NCI-H1105 (cell line): ENCODE measurements around the gene ZC3H6.
"Not testable (repeated sequence)": the region's sequence is repeated elsewhere in the genome, so short reads cannot be mapped to it uniquely, and the experiment has no call there.

Experiments
- DNase-seq: peaks from one replicate; lab custom pipeline; 2025; lab: John Stamatoyannopoulos, UW

Gene ZC3H6

DNA sequence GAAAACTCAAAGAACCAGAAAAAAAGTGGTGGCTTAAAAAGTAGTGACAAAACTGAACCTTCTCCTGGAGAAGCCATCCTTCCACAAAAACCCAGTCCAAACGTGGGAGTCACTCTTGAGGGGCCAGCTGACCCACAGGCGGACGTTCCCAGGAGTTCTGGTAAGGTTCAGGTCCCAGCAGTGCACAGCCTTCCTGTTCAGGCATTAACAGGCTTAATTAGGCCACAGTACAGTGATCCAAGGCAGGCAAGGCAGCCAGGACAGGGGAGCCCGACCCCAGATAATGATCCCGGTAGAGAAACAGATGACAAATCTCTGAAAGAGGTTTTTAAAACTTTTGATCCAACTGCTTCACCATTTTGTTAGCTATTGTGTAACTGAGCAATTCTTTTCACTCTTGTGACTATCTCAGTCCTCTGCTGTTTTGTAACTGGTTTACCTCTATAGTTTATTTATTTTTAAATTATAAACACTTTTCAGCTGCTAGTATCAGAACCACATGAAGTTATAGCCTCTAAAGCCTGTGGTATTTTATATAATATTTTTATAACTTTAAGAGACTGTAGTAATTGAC is 56.8 kb downstream of the ZC3H6 start:
- no peak for DNase-seq

DNA sequence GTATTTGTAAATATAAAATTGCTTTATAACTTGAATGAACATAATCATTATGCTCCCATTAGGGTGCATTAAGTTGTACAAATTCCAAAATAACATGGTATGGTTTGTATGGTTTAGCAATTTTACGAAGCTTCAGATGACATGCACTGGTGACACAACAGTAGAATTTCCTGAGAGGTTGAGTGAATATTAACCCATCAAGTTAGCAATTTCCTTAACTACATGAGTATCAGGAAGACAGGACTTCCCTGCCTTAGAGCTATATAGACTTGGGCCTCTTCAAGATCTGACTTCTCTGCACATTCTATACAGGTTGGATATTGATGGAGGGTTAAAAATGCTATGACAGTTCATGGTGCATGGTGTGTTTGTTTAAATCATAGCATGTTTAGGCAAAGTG is 60.2 kb downstream of the ZC3H6 start:
- DNase-seq = no peak

DNA sequence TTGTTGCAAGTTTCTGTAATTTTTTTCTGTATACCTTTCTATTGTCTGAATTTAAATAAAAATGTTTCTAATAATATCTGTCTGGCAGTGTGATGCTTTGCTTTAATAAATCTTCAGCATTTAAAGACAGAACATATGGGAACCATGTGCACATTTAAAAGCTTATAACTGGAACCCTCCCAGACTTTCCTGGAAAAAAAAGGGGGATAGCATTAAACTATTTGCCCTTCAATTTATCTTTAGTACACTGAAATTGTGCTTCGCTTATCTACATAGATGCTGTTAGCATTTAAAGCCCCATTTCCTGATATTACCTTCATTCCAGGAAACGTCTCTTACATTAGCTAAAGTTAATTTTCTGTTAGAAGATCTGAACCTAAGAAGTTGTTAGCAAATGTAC is 64.6 kb downstream of the ZC3H6 start:
- DNase-seq = no peak

DNA sequence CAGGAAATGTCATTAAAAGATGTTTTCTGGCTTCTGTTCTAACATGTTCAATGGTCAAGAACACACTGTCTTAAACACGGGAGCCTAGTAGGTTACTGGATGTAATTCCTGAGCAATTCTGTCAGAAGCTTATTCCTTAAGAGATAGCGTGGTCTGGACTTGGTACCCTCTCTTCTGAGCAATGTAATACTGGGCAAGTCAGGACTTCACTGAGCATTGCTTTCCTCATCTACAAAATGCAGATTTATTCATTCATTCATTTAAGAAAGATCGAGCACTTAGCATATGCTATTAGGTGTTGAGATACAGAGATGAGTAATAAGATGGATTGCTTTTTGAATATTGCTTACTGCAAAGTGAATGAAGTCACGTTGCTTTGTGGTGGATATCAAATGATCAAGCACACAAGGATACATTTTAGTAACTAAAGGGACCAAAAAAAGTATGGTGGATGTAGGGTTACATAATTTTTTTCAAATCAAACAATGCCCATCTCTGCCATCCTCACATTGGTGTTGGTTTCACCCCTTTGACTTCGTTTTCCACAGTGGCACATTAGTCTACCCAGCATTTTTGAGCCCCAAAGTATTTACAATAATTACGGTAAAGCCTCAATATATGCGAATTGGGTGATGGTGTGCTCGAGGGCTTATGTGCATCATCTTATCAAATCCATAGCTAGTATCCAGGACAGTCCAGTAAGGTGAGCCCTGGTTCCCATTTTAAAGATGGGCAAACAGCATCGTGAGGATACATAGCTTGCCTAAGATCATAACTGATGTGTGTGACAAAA is 65.3 kb downstream of the ZC3H6 start:
- no peak for DNase-seq

DNA sequence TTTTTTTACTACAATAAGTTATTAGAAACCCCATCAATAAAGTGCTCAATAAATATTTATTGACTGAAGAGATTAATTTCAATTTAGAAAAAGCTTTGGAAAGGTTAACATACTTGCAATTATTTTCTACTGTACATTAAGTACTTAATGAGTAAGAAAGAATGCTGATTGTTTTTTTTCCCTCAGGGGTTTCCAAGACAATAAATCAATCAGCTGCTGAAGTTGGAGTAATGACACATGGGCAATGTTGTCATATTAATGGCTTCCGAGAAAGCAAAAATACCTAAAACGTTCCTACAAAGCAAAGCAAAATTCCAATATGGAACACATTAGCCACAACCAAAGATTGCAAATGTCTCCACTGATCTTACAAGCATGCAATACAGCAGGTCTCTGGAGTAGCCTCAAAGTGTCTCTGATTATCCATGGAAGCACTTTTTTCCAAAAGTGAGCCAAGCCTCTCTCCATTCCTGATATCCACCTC is 66.7 kb downstream of the ZC3H6 start:
- DNase-seq = no peak

DNA sequence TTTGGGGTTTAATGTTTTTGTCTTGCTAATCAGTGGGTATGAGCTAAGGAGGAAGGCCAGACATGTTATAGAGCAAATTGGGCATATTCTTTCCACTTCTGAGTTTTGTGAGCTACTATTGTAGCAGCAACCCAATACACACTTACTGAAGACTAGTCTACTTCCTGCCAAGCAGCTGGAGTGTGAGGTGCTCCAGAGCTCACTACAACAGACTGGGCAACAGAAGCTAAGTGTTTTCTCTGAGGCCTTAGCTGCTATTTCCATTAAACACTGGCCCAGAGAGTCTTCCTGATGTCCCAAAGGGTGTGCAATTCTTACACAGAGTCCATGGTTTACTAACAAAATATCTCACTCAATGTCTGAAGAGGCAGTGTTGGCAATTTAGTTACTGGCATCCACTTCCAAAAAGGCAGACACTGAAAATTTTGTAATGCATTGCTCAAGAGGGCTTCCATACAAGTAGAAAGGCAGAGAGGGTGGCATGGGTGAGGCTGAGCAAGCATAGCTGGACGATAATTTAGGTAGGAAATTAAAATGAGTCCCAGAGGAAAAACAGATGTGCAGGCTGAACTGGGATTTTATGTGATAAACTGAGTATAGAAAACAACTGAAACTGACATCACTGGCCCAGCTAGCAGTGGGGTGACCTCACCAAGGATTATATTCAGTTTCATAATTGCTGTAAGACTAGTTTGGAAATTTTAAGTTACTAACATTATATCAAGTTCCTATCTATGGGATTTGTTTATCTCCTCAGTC is 68.6 kb downstream of the ZC3H6 start:
- no peak for DNase-seq

DNA sequence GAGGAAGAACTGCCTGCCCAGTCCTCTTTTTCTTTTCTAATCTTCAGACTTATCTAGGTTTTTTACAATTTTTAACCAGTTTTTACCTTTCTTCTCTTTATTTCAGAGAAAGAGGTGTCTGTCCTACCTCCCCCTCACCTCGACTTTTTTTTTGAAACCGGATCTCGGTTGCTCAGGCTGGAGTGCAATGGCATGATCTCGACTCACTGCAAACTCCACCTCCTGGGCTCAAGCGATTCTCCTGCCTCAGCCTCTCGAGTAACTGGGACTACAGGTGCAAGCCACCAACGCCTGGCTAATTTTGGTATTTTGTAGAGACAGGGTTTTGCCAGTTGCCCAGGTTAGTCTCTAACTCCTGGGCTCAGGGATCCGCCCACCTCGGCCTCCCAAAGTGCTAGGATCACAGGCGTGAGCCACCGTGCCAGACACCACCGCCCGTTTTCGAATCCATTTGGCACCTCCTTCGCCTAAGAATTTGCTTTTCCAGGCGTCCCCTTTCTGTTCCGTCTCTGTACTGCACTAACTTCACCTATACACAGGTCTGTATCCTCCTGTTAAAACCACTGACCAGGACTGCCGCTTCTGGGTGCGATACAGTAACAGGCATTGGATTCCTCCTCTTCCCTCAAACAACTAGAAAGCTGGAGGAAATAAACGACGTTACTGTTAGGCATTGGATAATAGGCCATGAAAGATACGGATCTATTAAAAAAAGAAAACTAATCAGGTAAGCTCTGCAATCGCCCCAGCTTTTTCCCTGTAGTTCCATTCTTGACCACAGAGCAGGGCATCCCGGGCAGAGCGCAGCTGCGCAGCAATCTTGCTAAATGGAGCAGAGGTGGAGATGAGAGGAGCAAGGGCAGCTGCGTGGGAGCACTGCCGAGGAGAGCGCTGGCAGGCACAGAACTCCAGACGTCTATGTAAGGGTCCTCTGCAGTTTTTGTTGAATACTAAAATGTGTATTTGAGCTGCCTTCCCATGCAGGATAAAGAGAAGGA is 69.9 kb downstream of the ZC3H6 start:
- DNase-seq = no peak

DNA sequence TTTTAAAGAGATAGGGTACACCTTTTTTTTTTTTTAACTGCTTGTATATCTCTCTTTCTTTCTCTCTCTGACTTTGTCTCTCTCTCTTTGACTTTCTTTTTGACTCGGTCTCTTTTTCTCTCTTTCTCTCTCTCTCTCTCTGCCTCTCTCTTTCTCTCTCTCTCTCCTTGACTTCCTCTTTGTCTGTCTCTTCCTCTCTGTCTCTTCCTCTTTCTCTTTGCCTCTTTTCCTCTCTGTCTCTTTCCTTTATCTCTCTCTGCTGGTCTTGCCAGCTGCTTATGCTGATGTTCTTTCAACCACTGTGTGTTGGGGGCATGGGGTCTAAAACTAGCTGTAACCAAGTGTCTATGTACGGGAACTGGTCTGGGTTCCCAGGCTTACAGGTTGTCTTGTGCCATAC is 76.9 kb downstream of the ZC3H6 start:
- DNase-seq = not testable (repeated sequence)

DNA sequence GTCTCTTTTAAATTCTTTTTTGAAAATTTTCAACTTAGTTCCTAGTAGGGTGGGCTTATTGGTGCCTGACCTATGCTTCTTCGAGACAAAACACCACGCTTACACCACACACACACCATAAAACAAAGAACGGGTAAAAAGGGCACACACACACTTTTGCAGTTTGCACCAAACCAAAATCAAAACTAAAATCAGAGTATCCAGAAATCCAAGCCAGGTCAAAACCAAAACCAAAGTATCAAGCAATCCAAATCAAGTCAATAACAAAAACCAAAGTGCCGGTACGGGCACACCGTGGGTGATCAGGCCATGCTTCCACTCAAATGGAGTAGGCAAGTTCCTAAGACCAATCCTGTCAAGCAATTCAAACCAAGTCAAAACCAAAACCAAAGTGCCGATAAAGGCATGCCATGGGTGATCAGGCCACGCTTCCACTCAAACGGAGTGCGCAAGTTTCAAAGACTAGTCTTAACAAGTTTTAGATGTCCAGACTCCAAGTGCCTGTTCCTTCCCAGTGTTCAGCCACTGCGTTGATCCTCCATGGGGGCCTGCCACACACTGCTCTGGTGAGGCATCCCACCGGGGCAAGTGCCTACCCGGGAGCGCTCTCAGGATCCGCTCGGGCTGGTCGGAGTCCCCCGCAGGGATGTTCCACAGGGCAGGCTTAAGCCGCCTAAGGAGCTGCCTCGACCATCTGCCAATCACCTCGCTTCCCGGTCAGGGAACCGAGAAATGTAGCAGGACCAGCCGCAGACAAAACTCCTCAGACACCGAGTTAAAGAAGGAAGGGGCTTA is 77.6 kb downstream of the ZC3H6 start:
- not testable (repeated sequence) for DNase-seq

DNA sequence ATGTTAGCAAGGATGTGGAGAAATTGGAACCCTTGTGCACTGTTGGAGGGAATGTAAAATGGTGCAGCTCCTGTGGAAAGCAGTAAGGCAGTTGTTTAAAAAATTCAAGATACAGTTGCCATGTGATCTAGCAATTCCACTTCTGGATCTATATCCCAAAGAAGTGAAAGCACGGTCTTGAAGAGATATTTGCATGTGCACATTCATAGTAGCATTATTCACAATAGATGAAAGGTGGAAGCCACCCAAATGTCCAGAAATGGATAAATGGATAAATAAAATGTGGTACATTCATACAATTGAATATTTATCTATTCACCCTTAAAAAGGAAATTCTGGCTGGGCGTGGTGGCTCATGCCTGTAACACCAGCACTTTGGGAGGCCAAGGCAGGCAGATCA is 78.9 kb downstream of the ZC3H6 start:
- DNase-seq = not testable (repeated sequence)

DNA sequence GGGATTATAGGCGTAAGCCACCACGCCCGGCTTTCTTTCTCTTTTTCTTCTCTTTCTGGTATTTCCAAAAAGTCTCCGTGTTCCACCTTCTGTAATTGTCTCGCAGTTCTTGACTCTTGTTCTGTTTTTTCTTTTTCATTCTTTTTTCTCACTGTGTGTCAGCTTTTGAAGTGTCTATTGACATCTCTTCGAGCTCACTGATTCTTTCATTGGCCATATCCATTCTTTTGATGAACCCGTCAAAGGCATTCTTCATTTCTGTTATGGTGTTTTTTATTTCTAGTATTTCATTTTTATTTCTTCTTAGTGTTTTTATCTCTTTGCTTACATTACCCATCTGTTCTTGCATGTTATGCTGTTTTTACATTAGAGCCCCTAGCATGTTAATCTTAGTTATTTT is 84.7 kb downstream of the ZC3H6 start:
- not testable (repeated sequence) for DNase-seq
